Activated CD4-positive, alpha-beta T cell treated with anti-CD3 and anti-CD28 coated beads, Interleukin-2, amount 10 ng/mL, durations not matched to agents 7 days and 5 days (primary cell): ENCODE measurements around the gene TUBB. TPM values are rescaled to one million over a fixed set of nuclear protein-coding genes. Genes with fewer than 3 reads are reported as not detected.
A peak's percentile ranks its signal among the peaks of the same experiment; 100 is the strongest.

ENCODE experiments used
- CTCF ChIA-PET: fragments of 350-600 bp; sonication (Branson Sonifier 250); formaldehyde crosslinking; loops from one replicate; lab custom pipeline; 2021; ENCODE audit warnings: antibody characterized with exemption; lab: Charles Lee
- POLR2A ChIA-PET: fragments of 350-600 bp; sonication (Branson Sonifier 250); formaldehyde crosslinking; loops from one replicate; lab custom pipeline; 2021; ENCODE audit warnings: antibody characterized with exemption; lab: Charles Lee
- DNase-seq: peaks from one replicate; pipeline ENCODE4 v3.0.0-alpha.2; 2020
- H3K27ac Mint-ChIP-seq: one replicate; pipeline ENCODE4 v1.8.0; 2021; ENCODE audit warnings: mild to moderate bottlenecking, moderate library complexity, mixed read lengths
- H3K27me3 Mint-ChIP-seq: one replicate; pipeline ENCODE4 v1.8.0; 2021; ENCODE audit warnings: mixed read lengths
- H3K36me3 Mint-ChIP-seq: one replicate; pipeline ENCODE4 v1.8.0; 2021; ENCODE audit warnings: low read depth, mixed read lengths
- H3K4me1 Mint-ChIP-seq: one replicate; pipeline ENCODE4 v1.8.0; 2021; ENCODE audit warnings: mixed read lengths
- H3K4me3 Mint-ChIP-seq: one replicate; pipeline ENCODE4 v1.8.0; 2021; ENCODE audit warnings: mild to moderate bottlenecking, moderate library complexity, mixed read lengths
- H3K9me3 Mint-ChIP-seq: one replicate; pipeline ENCODE4 v1.8.0; 2021; ENCODE audit warnings: mixed read lengths
- total RNA-seq, 2 experiments: library from RNA; stranded (reverse); gene quantifications; one replicate each; pipeline ENCODE4 v1.2.3, GENCODE V29; 2021

TUBB gene
- total RNA-seq, 2 experiments from 2014 or later, result 1,494 to 1,661 TPM

GRCh38 chr6:30683183-30683979, 36.8 kb upstream of the TUBB start:
- Mint-ChIP-seq H3K9me3 (no peaks in the 10 kb centered on the region), H3K36me3 (peaks cover 85% of the 10 kb centered on the region), H3K27ac (peak overlapping the region; percentile 89), H3K27me3 (no peaks in the 10 kb centered on the region), H3K4me3 (peak overlapping the region; percentile 100), H3K4me1 (peaks cover 27% of the 10 kb centered on the region)
- DNase-seq, result peak; percentile 25
- CTCF ChIA-PET, result interaction anchor here (1.4 to 12.7 kb wide), 4 partner anchors 10 to 200 kb away, joined by 3 to 476 read pairs (median 8); partner anchors contain the start of genes DHX16, MDC1 and TUBB
- POLR2A ChIA-PET, result interaction anchor here (0.9 kb wide), 1 partner anchor 47 kb away, joined by 5 read pairs; no protein-coding TSS in a partner anchor

GRCh38 chr6:30683980-30684338, 36.2 kb upstream of the TUBB start:
- no peak for DNase-seq
- H3K4me3 Mint-ChIP-seq, result peak overlapping the region; percentile 100
- H3K36me3 Mint-ChIP-seq, result peaks cover 83% of the 10 kb centered on the region
- H3K9me3 Mint-ChIP-seq, result no peaks in the 10 kb centered on the region
- peaks cover 28% of the 10 kb centered on the region for H3K4me1 Mint-ChIP-seq
- peak overlapping the region; percentile 89 for H3K27ac Mint-ChIP-seq
- no peaks in the 10 kb centered on the region for H3K27me3 Mint-ChIP-seq
- POLR2A ChIA-PET, result interaction anchor here (0.9 to 1.8 kb wide), 2 partner anchors 33 to 47 kb away, joined by 5 read pairs; partner anchors contain the start of gene MDC1
- CTCF ChIA-PET, result interaction anchor here (1.2 to 12.7 kb wide), 5 partner anchors 12 to 201 kb away, joined by 3 to 476 read pairs (median 3); partner anchors contain the start of genes DHX16, MDC1 and TUBB

GRCh38 chr6:30684386-30685156, 35.6 kb upstream of the TUBB start:
- CTCF ChIA-PET, result interaction anchor here (1.2 to 12.7 kb wide), 7 partner anchors 13 to 201 kb away, joined by 3 to 476 read pairs (median 3); partner anchors contain the start of genes DHX16, MDC1 and TUBB
- Mint-ChIP-seq H3K27me3 (no peaks in the 10 kb centered on the region), H3K4me1 (peaks cover 32% of the 10 kb centered on the region), H3K36me3 (peaks cover 77% of the 10 kb centered on the region), H3K27ac (peak overlapping the region; percentile 95), H3K9me3 (no peaks in the 10 kb centered on the region), H3K4me3 (peak overlapping the region; percentile 100)
- peak; percentile 73 for DNase-seq
- POLR2A ChIA-PET, result interaction anchor here (0.5 to 1.8 kb wide), 3 partner anchors 33 to 191 kb away, joined by 4 to 5 read pairs (median 5); partner anchors contain the start of gene MDC1

GRCh38 chr6:30685157-30686008, 34.8 kb upstream of the TUBB start:
- ChIA-PET POLR2A (interaction anchor here (0.5 to 1.8 kb wide), 2 partner anchors 32 to 192 kb away, joined by 4 to 5 read pairs; partner anchors contain the start of gene MDC1), CTCF (interaction anchor here (0.6 to 12.7 kb wide), 9 partner anchors 9 to 531 kb away, joined by 3 to 476 read pairs (median 3); partner anchors contain the start of genes DHX16, MDC1 and TUBB)
- DNase-seq, result peak; percentile 30
- H3K4me1 Mint-ChIP-seq, result peaks cover 32% of the 10 kb centered on the region
- no peaks in the 10 kb centered on the region for H3K27me3 Mint-ChIP-seq
- H3K4me3 Mint-ChIP-seq, result peak overlapping the region; percentile 100
- peak overlapping the region; percentile 95 for H3K27ac Mint-ChIP-seq
- no peaks in the 10 kb centered on the region for H3K9me3 Mint-ChIP-seq
- peaks cover 68% of the 10 kb centered on the region for H3K36me3 Mint-ChIP-seq

GRCh38 chr6:30686009-30686907, 33.9 kb upstream of the TUBB start, which contains the start of gene PPP1R18:
Gene PPP1R18, minus strand, starts transcription at chr6:30686645. Its CDS starts 627 bp downstream, at chr6:30686018.
- ChIA-PET CTCF (interaction anchor here (0.6 to 12.7 kb wide), 6 partner anchors 8 to 530 kb away, joined by 3 to 476 read pairs (median 3); partner anchors contain the start of genes DHX16, MDC1 and TUBB), POLR2A (interaction anchor here (1.8 kb wide), 1 partner anchor 31 kb away, joined by 5 read pairs; the partner anchor contains the start of gene MDC1)
- no peaks in the 10 kb centered on the region for H3K27me3 Mint-ChIP-seq
- H3K4me1 Mint-ChIP-seq, result peaks cover 35% of the 10 kb centered on the region
- H3K9me3 Mint-ChIP-seq, result no peaks in the 10 kb centered on the region
- H3K27ac Mint-ChIP-seq, result peak within 1 kb of the TSS; percentile 95
- DNase-seq, result peak; percentile 88
- H3K4me3 Mint-ChIP-seq, result peak within 1 kb of the TSS; percentile 100
- peaks cover 60% of the 10 kb centered on the region for H3K36me3 Mint-ChIP-seq

- ChIA-PET CTCF (interaction anchor here (1.3 to 3.0 kb wide), 7 partner anchors 8 to 44 kb away, joined by 3 to 21 read pairs (median 7); partner anchors contain the start of genes DHX16 and MDC1), POLR2A (interaction anchor here (0.7 to 1.1 kb wide), 2 partner anchors 30 to 621 kb away, joined by 3 to 5 read pairs; partner anchors contain the start of gene MDC1)
- Mint-ChIP-seq H3K4me3 (peak overlapping the region; percentile 100), H3K27me3 (no peaks in the 10 kb centered on the region), H3K36me3 (peaks cover 51% of the 10 kb centered on the region), H3K4me1 (peaks cover 41% of the 10 kb centered on the region), H3K9me3 (no peaks in the 10 kb centered on the region), H3K27ac (peak overlapping the region; percentile 95)
- DNase-seq, result peak; percentile 87
Measured at GRCh38 chr6:30686908-30687658, 33.1 kb upstream of the TUBB start.

GRCh38 chr6:30687659-30688431, 32.3 kb upstream of the TUBB start:
- ChIA-PET POLR2A (interaction anchor here (0.7 to 1.1 kb wide), 2 partner anchors 29 to 622 kb away, joined by 3 to 5 read pairs; partner anchors contain the start of gene MDC1), CTCF (interaction anchor here (0.8 to 3.0 kb wide), 10 partner anchors 9 to 204 kb away, joined by 3 to 21 read pairs (median 6); partner anchors contain the start of genes DHX16 and MDC1)
- no peaks in the 10 kb centered on the region for H3K27me3 Mint-ChIP-seq
- peaks cover 43% of the 10 kb centered on the region for H3K4me1 Mint-ChIP-seq
- H3K4me3 Mint-ChIP-seq, result peak overlapping the region; percentile 100
- no peak for DNase-seq
- peak overlapping the region; percentile 95 for H3K27ac Mint-ChIP-seq
- no peaks in the 10 kb centered on the region for H3K9me3 Mint-ChIP-seq
- H3K36me3 Mint-ChIP-seq, result peaks cover 45% of the 10 kb centered on the region

GRCh38 chr6:30688569-30688968, 31.6 kb upstream of the TUBB start:
- no peaks in the 10 kb centered on the region for H3K9me3 Mint-ChIP-seq
- H3K4me1 Mint-ChIP-seq, result peaks cover 43% of the 10 kb centered on the region
- peak overlapping the region; percentile 95 for H3K27ac Mint-ChIP-seq
- ChIA-PET POLR2A (interaction anchor here (0.5 kb wide), 1 partner anchor 31 kb away, joined by 3 read pairs; no protein-coding TSS in a partner anchor), CTCF (interaction anchor here (0.8 to 3.0 kb wide), 10 partner anchors 10 to 205 kb away, joined by 3 to 21 read pairs (median 6); partner anchors contain the start of genes DHX16 and MDC1)
- no peak for DNase-seq
- H3K4me3 Mint-ChIP-seq, result peak overlapping the region; percentile 100
- H3K27me3 Mint-ChIP-seq, result no peaks in the 10 kb centered on the region
- H3K36me3 Mint-ChIP-seq, result peaks cover 38% of the 10 kb centered on the region
